ENCODE data around the gene SPPL2A. TPM values are rescaled to one million over a fixed set of nuclear protein-coding genes. Genes with fewer than 3 reads are reported as not detected.
"Not testable (repeated sequence)": the region's sequence is repeated elsewhere in the genome, so short reads cannot be mapped to it uniquely, and the experiment has no call there.

The SPPL2A gene
- total RNA-seq, result 26.7 TPM

- DNase-seq (ENCODE audit: low read depth in 2 of 3, low spot score in 2 of 3), result peak; percentile 55 to 80 (median 77)
Observed at GRCh38 chr15:50765195-50765967, at the start of gene SPPL2A. TSS of gene SPPL2A (minus strand) at chr15:50765706. CDS start at chr15:50765533, 173 bp downstream.

- DNase-seq (ENCODE audit: low read depth in 2 of 3, low spot score in 2 of 3), result no peak
Observed at GRCh38 chr15:50814634-50815033, 49.1 kb upstream of the SPPL2A start.

GRCh38 chr15:50813865-50814264 lies 48.4 kb upstream of the SPPL2A start:
- no peak for DNase-seq (ENCODE audit: low read depth in 2 of 3, low spot score in 2 of 3)

GRCh38 chr15:50813089-50813488 lies 47.6 kb upstream of the SPPL2A start:
- no peak for DNase-seq (ENCODE audit: low read depth in 2 of 3, low spot score in 2 of 3)

- DNase-seq (ENCODE audit: low read depth in 2 of 3, low spot score in 2 of 3), result not testable (repeated sequence)
Observed at GRCh38 chr15:50812181-50812506, 46.6 kb upstream of the SPPL2A start.

- DNase-seq (ENCODE audit: low read depth in 2 of 3, low spot score in 2 of 3), result not testable (repeated sequence)
Observed at GRCh38 chr15:50811461-50812180, 46.1 kb upstream of the SPPL2A start.

- no peak for DNase-seq (ENCODE audit: low read depth in 2 of 3, low spot score in 2 of 3)
Observed at GRCh38 chr15:50810128-50810527, 44.6 kb upstream of the SPPL2A start.

- no peak for DNase-seq (ENCODE audit: low read depth in 2 of 3, low spot score in 2 of 3)
Observed at GRCh38 chr15:50808728-50809127, 43.2 kb upstream of the SPPL2A start.

GRCh38 chr15:50803479-50804180 lies 38.1 kb upstream of the SPPL2A start:
- DNase-seq (ENCODE audit: low read depth in 2 of 3, low spot score in 2 of 3), result no peak

- DNase-seq (ENCODE audit: low read depth in 2 of 3, low spot score in 2 of 3), result no peak
Observed at GRCh38 chr15:50800715-50801114, 35.2 kb upstream of the SPPL2A start.

GRCh38 chr15:50798684-50799083 lies 33.2 kb upstream of the SPPL2A start:
- peak in 1 of 3 donors; percentile 22 for DNase-seq (ENCODE audit: low read depth in 2 of 3, low spot score in 2 of 3)

- DNase-seq (ENCODE audit: low read depth in 2 of 3, low spot score in 2 of 3), result no peak
Observed at GRCh38 chr15:50797926-50798325, 32.4 kb upstream of the SPPL2A start.

GRCh38 chr15:50791486-50791885 lies 26.0 kb upstream of the SPPL2A start:
- no peak for DNase-seq (ENCODE audit: low read depth in 2 of 3, low spot score in 2 of 3)

GRCh38 chr15:50790778-50791453 lies 25.4 kb upstream of the SPPL2A start:
- DNase-seq (ENCODE audit: low read depth in 2 of 3, low spot score in 2 of 3), result no peak

- DNase-seq (ENCODE audit: low read depth in 2 of 3, low spot score in 2 of 3), result no peak
Observed at GRCh38 chr15:50786871-50787270, 21.4 kb upstream of the SPPL2A start.

- no peak for DNase-seq (ENCODE audit: low read depth in 2 of 3, low spot score in 2 of 3)
Observed at GRCh38 chr15:50786438-50786837, 20.9 kb upstream of the SPPL2A start.

- DNase-seq (ENCODE audit: low read depth in 2 of 3, low spot score in 2 of 3), result no peak
Observed at GRCh38 chr15:50783895-50784294, 18.4 kb upstream of the SPPL2A start.

GRCh38 chr15:50783411-50783810 lies 17.9 kb upstream of the SPPL2A start:
- DNase-seq (ENCODE audit: low read depth in 2 of 3, low spot score in 2 of 3), result no peak

- no peak for DNase-seq (ENCODE audit: low read depth in 2 of 3, low spot score in 2 of 3)
Observed at GRCh38 chr15:50778086-50778485, 12.6 kb upstream of the SPPL2A start.

GRCh38 chr15:50777042-50777441 lies 11.5 kb upstream of the SPPL2A start:
- no peak for DNase-seq (ENCODE audit: low read depth in 2 of 3, low spot score in 2 of 3)

GRCh38 chr15:50774450-50774849 lies 8.9 kb upstream of the SPPL2A start:
- DNase-seq (ENCODE audit: low read depth in 2 of 3, low spot score in 2 of 3), result no peak

All from hematopoietic multipotent progenitor cell (in vitro differentiated cells).